Spleen (tissue), 11 donors: Measurements from ENCODE around the gene LYRM1. TPM values are rescaled to one million over a fixed set of nuclear protein-coding genes. Genes with fewer than 3 reads are reported as not detected.
"Not testable (repeated sequence)": the region's sequence is repeated elsewhere in the genome, so short reads cannot be mapped to it uniquely, and the experiment has no call there.

Experiments used
- DNase-seq: peaks from one replicate; pipeline ENCODE4 v3.0.0-alpha.2; 2020
- H3K27ac ChIP-seq, 8 donors: fragments of 200-600 bp; sonication (generic) in 7 of 8; 1 replicate in 4 of 8; 2 replicates in 4 of 8; pipeline versions ENCODE4 v1.5.0 to v1.8.0; 2016 to 2021; ENCODE audit warnings: inconsistent platforms in 4 of 8, mild to moderate bottlenecking in 4 of 8, moderate library complexity in 1 of 8
- H3K27me3 ChIP-seq, 7 donors: fragments of 200-600 bp; sonication (generic) in 6 of 7; replicated peaks in 1 of 7; 1 replicate in 4 of 7; 2 replicates in 3 of 7; pipeline versions ENCODE4 v1.5.0 to v1.8.0; 2016 to 2021; ENCODE audit warnings: inconsistent platforms in 3 of 7, mild to moderate bottlenecking in 1 of 7
- H3K36me3 ChIP-seq, 6 donors: fragments of 200-600 bp; sonication (generic) in 5 of 6; 1 replicate in 4 of 6; 2 replicates in 2 of 6; pipeline versions ENCODE4 v1.5.0 to v1.8.0; 2016 to 2021; ENCODE audit warnings: inconsistent platforms in 2 of 6
- H3K4me1 ChIP-seq, 6 donors: fragments of 200-600 bp; sonication (generic) in 5 of 6; 1 replicate in 3 of 6; 2 replicates in 3 of 6; pipeline versions ENCODE4 v1.5.0 to v1.8.0; 2016 to 2021; ENCODE audit warnings: inconsistent platforms in 3 of 6
- H3K4me3 ChIP-seq, 8 donors: fragments of 200-600 bp; sonication (generic) in 7 of 8; 1 replicate in 4 of 8; 2 replicates in 4 of 8; pipeline versions ENCODE4 v1.5.0 to v1.8.0; 2016 to 2021; ENCODE audit warnings: inconsistent platforms in 4 of 8, mild to moderate bottlenecking in 4 of 8, moderate library complexity in 2 of 8
- H3K9me3 ChIP-seq, 8 donors: fragments of 200-600 bp; sonication (generic) in 7 of 8; 1 replicate in 4 of 8; 2 replicates in 4 of 8; pipeline versions ENCODE4 v1.5.0 to v1.8.0; 2016 to 2021; ENCODE audit warnings: inconsistent platforms in 4 of 8
- POLR2A ChIP-seq, 3 donors: fragments of 450-650 bp; IDR thresholded peaks; one replicate each; pipeline ENCODE4 v1.5.1; 2017; ENCODE audit warnings: antibody characterized with exemption in 3 of 3, mild to moderate bottlenecking in 1 of 3
- POLR2AphosphoS5 ChIP-seq, 3 donors: sonication (generic); formaldehyde crosslinking; IDR thresholded peaks; one replicate each; pipeline ENCODE4 v1.5.1; 2017; ENCODE audit warnings: antibody characterized with exemption in 3 of 3
- WGBS, 5 donors: extraction: QIAGEN DNeasy Blood & Tissue Kit in 3 of 5; methylation state at CpG; one replicate each; pipeline versions ENCODE4 v1.1.5 to v1.1.7; 2013 to 2018; 5-methylcytosine and 5-hydroxymethylcytosine counted together
- intact Hi-C: fragments of 100-400 bp; cut with DNase I; formaldehyde crosslinking; loops from one replicate; pipeline ENCODE4 v1.15.0; 2023; ENCODE audit warnings: low total_unique reads
- polyA plus RNA-seq, 3 donors: library from polyadenylated mRNA; stranded (reverse); fragments of 200-250 nt; gene quantifications; one replicate each; pipeline ENCODE4 v1.2.1, GENCODE V29; 2013
- total RNA-seq, 7 donors: library from RNA; depleted of rRNA in 3 of 7; stranded (reverse); fragments of >200 nt in 3 of 7; fragmentation: NEBNext Ultra II Directional in 4 of 7; extraction: Animal tissue kit (Norgen Biotek cat#: 25700) in 4 of 7; gene quantifications; one replicate each; pipeline versions ENCODE4 v1.1.0 to v1.2.1, GENCODE V29; 2016 to 2021
- TF ChIP-seq, protein P1 (sequence below), 11 experiments: fragments of 200-600 bp in 7 of 11; fragments of 450-650 bp in 4 of 11; sonication (generic) in 4 of 11; IDR thresholded peaks in 8 of 11; conservative IDR thresholded peaks in 3 of 11; 1 replicate in 7 of 11; 2 replicates in 4 of 11; pipeline versions ENCODE4 v1.4.0 to v1.8.0; 2016 to 2021; ENCODE audit warnings: antibody characterized with exemption in 11 of 11, inconsistent platforms in 4 of 11, mild to moderate bottlenecking in 1 of 11
- donor health status: healthy with polysubstance abuse.
- donor health status: DM: no; HTN: no; CAD: no; lungs with moderate emphysema.
- donor health status: DM: no; HTN: no; CAD: no.
- donor health status: Bipolar disorder and iron deficiency.
- donor health status: healthy.
- donor health status: DM: no; HTN: no; CAD: no.
- donor health status: DM: yes; HTN: yes; CAD: no.

LYRM1 gene
- total and polyA plus RNA-seq, 10 donors = 15.3 to 47.2 (median 23.3) TPM

DNA sequence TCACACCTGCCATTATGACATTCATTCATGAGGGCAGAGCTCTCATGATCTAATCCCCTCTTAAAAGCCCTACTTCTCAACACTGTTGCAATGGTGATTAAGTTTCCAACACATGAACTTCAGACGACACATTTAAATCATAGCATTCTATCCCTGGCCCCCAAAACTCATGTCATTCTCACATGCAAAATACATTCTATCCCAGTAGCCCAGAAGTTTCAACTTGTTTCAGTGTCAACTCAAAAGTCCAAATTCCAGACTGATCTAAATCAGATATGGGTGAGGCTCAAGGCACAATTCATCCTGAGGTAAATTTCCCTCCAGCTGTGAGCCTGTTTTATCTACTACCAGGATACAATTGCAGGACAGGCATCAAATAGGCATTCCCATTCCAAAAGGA lies 25.2 kb downstream of the LYRM1 start:
- Histone ChIP-seq H3K9me3 (no peaks in the 10 kb centered on the region), H3K4me3 (no peak overlapping the region), H3K4me1 (no peaks in the 10 kb centered on the region), H3K27me3 (no peaks in the 10 kb centered on the region), H3K36me3 (peaks cover 0 to 51% (median 6%) of the 10 kb centered on the region in 6 donors), H3K27ac (no peak overlapping the region)
- intact Hi-C loops = no loop called here
- no peak for DNase-seq
- 89 to 100% (median 97%) methylated on average over 1 of the region's 1 CpG for WGBS, 5 donors
- TF ChIP-seq POLR2AphosphoS5 (IDR thresholded peaks at IDR 0.05) = no peak
- TF ChIP-seq, protein P1, sequence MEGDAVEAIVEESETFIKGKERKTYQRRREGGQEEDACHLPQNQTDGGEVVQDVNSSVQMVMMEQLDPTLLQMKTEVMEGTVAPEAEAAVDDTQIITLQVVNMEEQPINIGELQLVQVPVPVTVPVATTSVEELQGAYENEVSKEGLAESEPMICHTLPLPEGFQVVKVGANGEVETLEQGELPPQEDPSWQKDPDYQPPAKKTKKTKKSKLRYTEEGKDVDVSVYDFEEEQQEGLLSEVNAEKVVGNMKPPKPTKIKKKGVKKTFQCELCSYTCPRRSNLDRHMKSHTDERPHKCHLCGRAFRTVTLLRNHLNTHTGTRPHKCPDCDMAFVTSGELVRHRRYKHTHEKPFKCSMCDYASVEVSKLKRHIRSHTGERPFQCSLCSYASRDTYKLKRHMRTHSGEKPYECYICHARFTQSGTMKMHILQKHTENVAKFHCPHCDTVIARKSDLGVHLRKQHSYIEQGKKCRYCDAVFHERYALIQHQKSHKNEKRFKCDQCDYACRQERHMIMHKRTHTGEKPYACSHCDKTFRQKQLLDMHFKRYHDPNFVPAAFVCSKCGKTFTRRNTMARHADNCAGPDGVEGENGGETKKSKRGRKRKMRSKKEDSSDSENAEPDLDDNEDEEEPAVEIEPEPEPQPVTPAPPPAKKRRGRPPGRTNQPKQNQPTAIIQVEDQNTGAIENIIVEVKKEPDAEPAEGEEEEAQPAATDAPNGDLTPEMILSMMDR (IDR thresholded peaks at IDR 0.05 in 8 of 11, conservative IDR thresholded peaks at IDR 0.05 in 3 of 11) = no peak
- no peak for TF ChIP-seq POLR2A (IDR thresholded peaks at IDR 0.05)

DNA sequence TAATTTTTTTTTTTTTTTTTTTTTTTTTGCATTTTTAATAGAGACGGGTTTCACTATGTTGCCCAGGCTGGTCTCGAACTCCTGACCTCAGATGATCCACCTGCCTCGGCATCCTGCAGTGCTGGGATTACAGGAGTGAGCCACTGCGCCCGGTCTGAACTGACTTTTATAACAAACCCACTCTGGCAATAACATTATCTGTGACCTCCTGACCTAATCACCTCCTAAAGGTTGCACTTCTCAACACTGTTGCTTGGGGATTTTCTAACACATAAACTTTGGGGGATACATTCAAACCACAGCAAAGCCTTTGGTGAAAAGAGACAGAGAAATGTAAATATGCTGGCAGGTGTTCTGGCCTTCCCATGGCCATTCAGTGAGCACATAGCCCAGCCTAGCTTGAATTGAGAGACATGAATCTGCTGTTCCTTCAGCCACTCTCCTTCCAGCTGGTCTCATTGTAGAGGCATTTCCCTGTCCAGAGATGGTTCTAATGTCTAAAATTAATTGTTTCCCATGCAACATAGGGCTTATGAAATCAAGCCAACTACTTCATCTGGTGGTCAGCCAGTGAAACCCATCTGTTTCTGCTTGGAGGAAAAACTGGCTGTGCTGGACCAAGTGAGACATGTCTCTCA lies 28.3 kb downstream of the LYRM1 start:
- peaks cover 0 to 22% (median 6%) of the 10 kb centered on the region in 6 donors for H3K36me3 ChIP-seq
- DNase-seq = no peak
- no peaks in the 10 kb centered on the region for H3K9me3 ChIP-seq
- TF ChIP-seq POLR2AphosphoS5 (IDR thresholded peaks at IDR 0.05) (no peak), POLR2A (IDR thresholded peaks at IDR 0.05) (no peak)
- TF ChIP-seq, protein P1 (IDR thresholded peaks at IDR 0.05 in 8 of 11, conservative IDR thresholded peaks at IDR 0.05 in 3 of 11) = no peak
- peaks cover 0 to 4% (median 0%) of the 10 kb centered on the region in 6 donors for H3K4me1 ChIP-seq
- intact Hi-C loops = no loop called here
- WGBS, 5 donors = 92 to 96% (median 94%) methylated on average over 5 of the region's 5 CpGs
- H3K4me3 ChIP-seq = no peak overlapping the region
- no peaks in the 10 kb centered on the region for H3K27me3 ChIP-seq
- peak overlapping the region in 3 of 8 donors; percentile 60 to 71 (median 66) for H3K27ac ChIP-seq

DNA sequence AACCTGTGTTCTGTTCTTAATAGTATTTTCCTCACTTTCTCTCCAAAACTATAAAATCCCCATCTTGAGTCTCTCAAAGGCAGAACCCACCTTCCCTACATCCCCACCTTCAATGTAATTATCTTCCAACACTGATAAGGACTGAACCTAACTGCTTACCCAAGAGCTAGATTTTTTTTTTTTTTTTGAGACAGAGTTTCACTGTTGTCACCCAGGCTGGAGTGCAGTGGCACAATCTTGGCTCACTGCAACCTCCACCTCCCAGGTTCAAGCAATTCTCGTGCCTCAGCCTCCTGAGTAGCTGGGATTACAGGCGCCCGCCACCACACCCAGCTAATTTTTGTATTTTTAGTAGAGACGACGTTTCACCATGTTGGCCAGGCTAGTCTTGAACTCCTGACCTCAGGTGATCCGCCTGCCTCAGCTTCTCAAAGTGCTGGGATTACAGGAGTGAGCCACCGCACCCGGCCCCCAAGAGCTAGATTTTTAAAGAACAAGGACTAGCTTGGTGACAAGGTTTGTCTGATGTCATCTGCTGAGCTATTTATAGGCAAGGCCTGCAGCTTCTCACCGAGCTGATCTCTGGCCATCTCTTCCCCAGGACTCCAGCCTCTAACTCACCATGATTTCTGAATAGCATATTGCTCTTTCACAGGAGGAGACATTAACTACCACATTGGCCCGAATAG lies 29.2 kb downstream of the LYRM1 start:
- DNase-seq, H3K9me3 ChIP-seq, H3K4me1 ChIP-seq, intact Hi-C loops, H3K4me3 ChIP-seq, H3K27me3 ChIP-seq: not testable (repeated sequence)
- Histone ChIP-seq H3K36me3 (peaks cover 0 to 13% (median 3%) of the 10 kb centered on the region in 6 donors), H3K27ac (peak overlapping the region in 5 of 8 donors; percentile 7 to 71 (median 60))
- 77 to 87% (median 78%) methylated on average over 10 of the region's 10 CpGs for WGBS, 5 donors

DNA sequence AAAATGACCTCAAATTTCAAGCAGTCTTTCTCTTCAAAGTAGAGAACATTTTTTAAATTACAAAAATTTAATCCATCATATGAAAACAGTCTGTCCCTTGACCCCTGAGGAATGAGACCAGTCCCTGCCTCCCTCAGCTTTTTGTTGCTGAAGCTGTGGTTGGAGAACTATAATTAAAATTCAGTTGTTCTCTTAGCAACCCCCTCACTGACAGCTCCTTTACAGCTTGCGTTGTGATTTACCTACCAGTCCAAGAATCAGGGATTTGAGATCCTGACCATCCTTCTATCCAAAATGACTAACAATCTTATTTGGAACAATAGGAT lies 29.8 kb downstream of the LYRM1 start:
- peaks cover 0 to 4% (median 0%) of the 10 kb centered on the region in 6 donors for H3K4me1 ChIP-seq
- intact Hi-C loops = no loop called here
- no peak for DNase-seq
- H3K36me3 ChIP-seq = peaks cover 0 to 8% (median under 1%) of the 10 kb centered on the region in 6 donors
- peak overlapping the region in 5 of 8 donors; percentile 29 to 71 (median 60) for H3K27ac ChIP-seq
- 72 to 90% (median 83%) methylated on average over 1 of the region's 1 CpG for WGBS, 5 donors
- TF ChIP-seq, protein P1 (IDR thresholded peaks at IDR 0.05 in 8 of 11, conservative IDR thresholded peaks at IDR 0.05 in 3 of 11) = no peak
- TF ChIP-seq POLR2A (IDR thresholded peaks at IDR 0.05) = no peak
- TF ChIP-seq POLR2AphosphoS5 (IDR thresholded peaks at IDR 0.05) = no peak
- no peaks in the 10 kb centered on the region for H3K27me3 ChIP-seq
- no peaks in the 10 kb centered on the region for H3K9me3 ChIP-seq
- no peak overlapping the region for H3K4me3 ChIP-seq
